Tibial nerve (tissue), 4 donors: ENCODE results near the gene COL11A2. TPM values are rescaled to one million over a fixed set of nuclear protein-coding genes. Genes with fewer than 3 reads are reported as not detected.

Source experiments
- DNase-seq, 2 donors: peaks; one replicate each; pipeline ENCODE4 v3.0.0-alpha.2; 2019; ENCODE audit warnings: low spot score in 2 of 2
- H3K27ac ChIP-seq, 4 donors: fragments of 200-600 bp; sonication (generic) in 3 of 4; one replicate each; pipeline ENCODE4 v1.5.1; 2017 to 2019; ENCODE audit warnings: mild to moderate bottlenecking in 1 of 4
- H3K27me3 ChIP-seq, 2 donors: fragments of 200-600 bp; sonication (generic) in 1 of 2; one replicate each; pipeline versions ENCODE4 v1.5.1 to v1.6.0; 2017 to 2019
- H3K36me3 ChIP-seq, 3 donors: fragments of 200-600 bp; sonication (generic); one replicate each; pipeline ENCODE4 v1.5.1; 2018 to 2019
- H3K4me1 ChIP-seq, 4 donors: fragments of 200-600 bp; sonication (generic) in 3 of 4; one replicate each; pipeline ENCODE4 v1.5.1; 2017 to 2019
- H3K4me3 ChIP-seq, 4 donors: fragments of 200-600 bp; sonication (generic) in 3 of 4; one replicate each; pipeline ENCODE4 v1.5.1; 2017 to 2019; ENCODE audit warnings: mild to moderate bottlenecking in 1 of 4, moderate library complexity in 1 of 4
- H3K9me3 ChIP-seq, 4 donors: fragments of 200-600 bp; sonication (generic) in 3 of 4; one replicate each; pipeline ENCODE4 v1.5.1; 2017 to 2019
- EP300 ChIP-seq, 2 donors: sonication (generic); formaldehyde crosslinking; IDR thresholded peaks; one replicate each; pipeline ENCODE4 v1.6.1; 2017; ENCODE audit warnings: antibody characterized with exemption in 2 of 2, mild to moderate bottlenecking in 1 of 2
- POLR2A ChIP-seq, 2 donors: fragments of 450-650 bp; IDR thresholded peaks; one replicate each; pipeline ENCODE4 v1.6.1; 2017; ENCODE audit warnings: antibody characterized with exemption in 2 of 2, mild to moderate bottlenecking in 2 of 2, moderate library complexity in 2 of 2
- WGBS, 2 donors: methylation state at CpG; one replicate each; pipeline ENCODE4 v1.1.5; 2018; 5-methylcytosine and 5-hydroxymethylcytosine counted together
- total RNA-seq, 4 donors: library from RNA; depleted of rRNA; stranded (reverse); fragments of >200 nt; gene quantifications; one replicate each; pipeline ENCODE4 v1.1.0, GENCODE V29; 2016
- TF ChIP-seq, protein P1 (sequence below), 5 experiments: fragments of 200-600 bp in 3 of 5; fragments of 450-650 bp in 2 of 5; sonication (generic) in 3 of 5; IDR thresholded peaks; one replicate each; pipeline ENCODE4 v1.5.1; 2016 to 2019; ENCODE audit warnings: antibody characterized with exemption in 5 of 5, mild to moderate bottlenecking in 3 of 5, moderate library complexity in 2 of 5

Gene COL11A2
- total RNA-seq = 1 to 10 TPM; 1.5 to 4.3 (median 2.9) TPM

DNA sequence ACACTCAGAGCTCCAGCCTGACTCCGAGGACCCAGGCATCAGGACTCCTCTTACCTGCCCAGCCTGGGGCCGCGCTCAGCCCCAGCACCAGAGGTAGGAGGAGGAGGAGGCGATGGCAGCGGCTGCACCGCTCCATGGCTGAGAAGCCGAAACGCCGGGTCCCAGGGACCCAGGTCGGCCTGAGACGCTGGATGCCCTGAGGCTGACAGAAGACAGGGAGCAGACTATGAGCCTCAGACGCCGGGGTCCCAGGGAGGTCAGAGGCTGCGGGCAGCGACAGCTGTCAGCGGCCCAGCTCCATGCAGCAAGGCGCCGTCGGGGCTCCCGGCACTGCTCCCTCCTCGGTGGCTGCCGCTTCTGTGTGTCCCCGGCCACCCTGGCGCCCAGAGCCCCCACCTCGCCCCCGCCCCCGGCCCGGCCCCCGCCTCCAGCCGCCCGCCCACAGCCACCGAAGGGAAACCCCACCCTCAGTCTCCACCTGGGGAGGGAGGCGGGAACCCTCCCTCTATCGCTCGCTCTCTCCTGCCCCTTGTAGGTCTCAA lies at the start of gene COL11A2:
COL11A2 (minus strand) TSS at position 363 of the 542 bp plus-strand sequence; CDS start at position 136, 227 bp downstream.
- Histone ChIP-seq H3K27ac (peak within 1 kb of the TSS; percentile 61 to 84 (median 72)), H3K27me3 (peaks cover 0 to 28% of the 10 kb centered on the region in 2 donors), H3K4me1 (peaks cover 0 to 63% (median 15%) of the 10 kb centered on the region in 4 donors), H3K9me3 (no peaks in the 10 kb centered on the region), H3K36me3 (peaks cover 0 to 32% (median 25%) of the 10 kb centered on the region in 3 donors), H3K4me3 (peak within 1 kb of the TSS; percentile 32 to 53 (median 41))
- 16 to 25% methylated on average over 22 to 25 of the region's 35 CpGs for WGBS, 2 donors
- no peak for DNase-seq
- TF ChIP-seq POLR2A (IDR thresholded peaks at IDR 0.05) (no peak), EP300 (IDR thresholded peaks at IDR 0.05) (no peak)
- TF ChIP-seq, protein P1, sequence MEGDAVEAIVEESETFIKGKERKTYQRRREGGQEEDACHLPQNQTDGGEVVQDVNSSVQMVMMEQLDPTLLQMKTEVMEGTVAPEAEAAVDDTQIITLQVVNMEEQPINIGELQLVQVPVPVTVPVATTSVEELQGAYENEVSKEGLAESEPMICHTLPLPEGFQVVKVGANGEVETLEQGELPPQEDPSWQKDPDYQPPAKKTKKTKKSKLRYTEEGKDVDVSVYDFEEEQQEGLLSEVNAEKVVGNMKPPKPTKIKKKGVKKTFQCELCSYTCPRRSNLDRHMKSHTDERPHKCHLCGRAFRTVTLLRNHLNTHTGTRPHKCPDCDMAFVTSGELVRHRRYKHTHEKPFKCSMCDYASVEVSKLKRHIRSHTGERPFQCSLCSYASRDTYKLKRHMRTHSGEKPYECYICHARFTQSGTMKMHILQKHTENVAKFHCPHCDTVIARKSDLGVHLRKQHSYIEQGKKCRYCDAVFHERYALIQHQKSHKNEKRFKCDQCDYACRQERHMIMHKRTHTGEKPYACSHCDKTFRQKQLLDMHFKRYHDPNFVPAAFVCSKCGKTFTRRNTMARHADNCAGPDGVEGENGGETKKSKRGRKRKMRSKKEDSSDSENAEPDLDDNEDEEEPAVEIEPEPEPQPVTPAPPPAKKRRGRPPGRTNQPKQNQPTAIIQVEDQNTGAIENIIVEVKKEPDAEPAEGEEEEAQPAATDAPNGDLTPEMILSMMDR (IDR thresholded peaks at IDR 0.05) = no peak

GRCh38 chr6:33241968-33242367 lies 49.7 kb upstream of the COL11A2 start:
- no peak overlapping the region for H3K27ac ChIP-seq
- H3K36me3 ChIP-seq = no peaks in the 10 kb centered on the region
- TF ChIP-seq POLR2A (IDR thresholded peaks at IDR 0.05) = no peak
- TF ChIP-seq, protein P1 (IDR thresholded peaks at IDR 0.05) = no peak
- TF ChIP-seq EP300 (IDR thresholded peaks at IDR 0.05) = no peak
- H3K27me3 ChIP-seq = no peaks in the 10 kb centered on the region
- no peak for DNase-seq
- no peaks in the 10 kb centered on the region for H3K9me3 ChIP-seq
- no peaks in the 10 kb centered on the region for H3K4me1 ChIP-seq
- H3K4me3 ChIP-seq = no peak overlapping the region
- 57 to 59% methylated on average over 3 of the region's 3 CpGs for WGBS, 2 donors

- no peaks in the 10 kb centered on the region for H3K4me1 ChIP-seq
- H3K36me3 ChIP-seq = no peaks in the 10 kb centered on the region
- WGBS, 2 donors = 49 to 59% methylated on average over 2 of the region's 2 CpGs
- peaks cover 0 to 12% of the 10 kb centered on the region in 2 donors for H3K27me3 ChIP-seq
- no peaks in the 10 kb centered on the region for H3K9me3 ChIP-seq
- H3K4me3 ChIP-seq = no peak overlapping the region
- no peak overlapping the region for H3K27ac ChIP-seq
- no peak for DNase-seq
- TF ChIP-seq POLR2A (IDR thresholded peaks at IDR 0.05) (no peak), EP300 (IDR thresholded peaks at IDR 0.05) (no peak)
- TF ChIP-seq, protein P1 (IDR thresholded peaks at IDR 0.05) = no peak
Measured at GRCh38 chr6:33237741-33238140, 45.5 kb upstream of the COL11A2 start.

GRCh38 chr6:33236852-33237251 lies 44.6 kb upstream of the COL11A2 start:
- no peak overlapping the region for H3K4me3 ChIP-seq
- H3K4me1 ChIP-seq = no peaks in the 10 kb centered on the region
- H3K36me3 ChIP-seq = no peaks in the 10 kb centered on the region
- WGBS, 2 donors = 83 to 89% methylated on average over 6 of the region's 6 CpGs
- H3K27ac ChIP-seq = no peak overlapping the region
- H3K27me3 ChIP-seq = peaks cover 0 to 12% of the 10 kb centered on the region in 2 donors
- TF ChIP-seq EP300 (IDR thresholded peaks at IDR 0.05) (no peak), POLR2A (IDR thresholded peaks at IDR 0.05) (no peak)
- TF ChIP-seq, protein P1 (IDR thresholded peaks at IDR 0.05) = no peak
- DNase-seq = no peak
- no peaks in the 10 kb centered on the region for H3K9me3 ChIP-seq

DNA sequence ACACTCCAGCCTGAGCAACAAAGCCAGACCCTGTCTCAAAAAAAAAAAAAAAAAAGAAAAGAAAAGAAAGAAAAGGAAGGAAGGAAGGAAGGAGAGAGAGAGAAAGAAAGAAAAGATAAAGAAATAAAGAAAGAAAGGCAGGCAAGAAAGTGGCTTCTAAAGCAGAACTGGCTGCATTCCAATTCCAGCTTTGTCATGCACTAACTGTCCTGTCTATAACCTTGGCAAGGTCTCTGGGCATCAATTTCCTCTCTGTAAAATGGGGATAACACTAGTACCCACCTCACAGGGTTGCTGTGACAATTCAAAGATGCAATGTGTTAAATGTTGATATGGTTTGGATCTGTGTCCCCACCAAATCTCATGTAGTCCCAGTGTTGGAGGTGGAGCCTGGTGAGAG lies 44.1 kb upstream of the COL11A2 start:
- Histone ChIP-seq H3K27me3 (peaks cover 0 to 12% of the 10 kb centered on the region in 2 donors), H3K4me1 (no peaks in the 10 kb centered on the region)
- no peak for DNase-seq

More for the DNA sequence above, 44.1 kb upstream of the COL11A2 start:
- Histone ChIP-seq H3K27ac (no peak overlapping the region), H3K9me3 (no peaks in the 10 kb centered on the region), H3K4me3 (no peak overlapping the region), H3K36me3 (no peaks in the 10 kb centered on the region)
- TF ChIP-seq POLR2A (IDR thresholded peaks at IDR 0.05) = no peak
- TF ChIP-seq, protein P1 (IDR thresholded peaks at IDR 0.05) = no peak
- TF ChIP-seq EP300 (IDR thresholded peaks at IDR 0.05) = no peak
